Ishikawa (cell line): Measurements from ENCODE around the gene AKAP10.

Experiments used
- CEBPB ChIP-seq: IDR thresholded peaks from 2 replicates; pipeline ENCODE4 v1.6.1; 2012
- CREB1 ChIP-seq: IDR thresholded peaks from 2 replicates; pipeline ENCODE4 v1.6.1; 2012; ENCODE audit warnings: low read depth
- EGR1 ChIP-seq: IDR thresholded peaks from 2 replicates; pipeline ENCODE4 v1.6.1; 2012
- EP300 ChIP-seq: IDR thresholded peaks from 2 replicates; pipeline ENCODE4 v1.6.1; 2012; ENCODE audit warnings: borderline replicate concordance
- FOXM1 ChIP-seq: IDR thresholded peaks from 2 replicates; pipeline ENCODE4 v1.6.1; 2012; ENCODE audit warnings: low read depth, borderline replicate concordance
- NFIC ChIP-seq: IDR thresholded peaks from 2 replicates; pipeline ENCODE4 v1.6.1; 2012
- RAD21 ChIP-seq: IDR thresholded peaks from 2 replicates; pipeline ENCODE4 v1.6.1; 2012; ENCODE audit warnings: low read depth
- REST ChIP-seq: IDR thresholded peaks from 2 replicates; pipeline ENCODE4 v1.6.1; 2012; ENCODE audit warnings: low read depth, mild to moderate bottlenecking
- TAF1 ChIP-seq: IDR thresholded peaks from 2 replicates; pipeline ENCODE4 v1.6.1; 2012; ENCODE audit warnings: low read depth, mild to moderate bottlenecking
- TCF12 ChIP-seq: IDR thresholded peaks from 2 replicates; pipeline ENCODE4 v1.6.1; 2012; ENCODE audit warnings: low read depth
- TEAD4 ChIP-seq: IDR thresholded peaks from 2 replicates; pipeline ENCODE4 v1.6.1; 2012
- YY1 ChIP-seq: IDR thresholded peaks from 2 replicates; pipeline ENCODE4 v1.6.1; 2012; ENCODE audit warnings: low read depth
- ZBTB7A ChIP-seq: IDR thresholded peaks from 2 replicates; pipeline ENCODE4 v1.6.1; 2012; ENCODE audit warnings: low read depth
- TF ChIP-seq, protein P1 (sequence below): IDR thresholded peaks from 2 replicates; pipeline ENCODE4 v1.6.1; 2012
- TF ChIP-seq, protein P2 (sequence below): IDR thresholded peaks from 2 replicates; pipeline ENCODE4 v1.6.1; 2012

Gene AKAP10

GRCh38 chr17:19873346-19873745 is 104.3 kb downstream of the AKAP10 start:
- TF ChIP-seq CEBPB (no peak), TCF12 (no peak)
- TF ChIP-seq, protein P1, sequence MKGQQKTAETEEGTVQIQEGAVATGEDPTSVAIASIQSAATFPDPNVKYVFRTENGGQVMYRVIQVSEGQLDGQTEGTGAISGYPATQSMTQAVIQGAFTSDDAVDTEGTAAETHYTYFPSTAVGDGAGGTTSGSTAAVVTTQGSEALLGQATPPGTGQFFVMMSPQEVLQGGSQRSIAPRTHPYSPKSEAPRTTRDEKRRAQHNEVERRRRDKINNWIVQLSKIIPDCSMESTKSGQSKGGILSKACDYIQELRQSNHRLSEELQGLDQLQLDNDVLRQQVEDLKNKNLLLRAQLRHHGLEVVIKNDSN, result no peak

DNA sequence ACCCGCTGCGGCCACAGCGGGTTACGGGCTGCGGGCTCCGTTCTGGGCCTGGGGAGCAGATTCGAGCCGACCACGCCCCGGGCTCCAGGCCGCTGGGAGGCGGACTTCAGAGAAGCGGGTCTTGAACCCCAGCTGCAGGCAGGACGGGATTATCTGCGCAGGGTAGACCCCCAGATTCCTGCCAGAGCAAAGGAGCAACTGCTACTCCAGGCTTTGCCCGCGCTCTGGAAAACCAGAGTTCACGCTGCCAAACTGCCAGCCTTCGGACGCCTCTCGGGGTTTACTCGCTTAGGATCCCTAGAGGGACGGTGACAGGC is 109.6 kb downstream of the AKAP10 start:
- TF ChIP-seq TEAD4 (no peak), TCF12 (no peak), EP300 (no peak), NFIC (no peak), CREB1 (no peak), EGR1 (no peak), FOXM1 (no peak), CEBPB (no peak), TAF1 (no peak), ZBTB7A (no peak), RAD21 (no peak), REST (no peak), YY1 (no peak)
- TF ChIP-seq, protein P1, result no peak
- TF ChIP-seq, protein P2, sequence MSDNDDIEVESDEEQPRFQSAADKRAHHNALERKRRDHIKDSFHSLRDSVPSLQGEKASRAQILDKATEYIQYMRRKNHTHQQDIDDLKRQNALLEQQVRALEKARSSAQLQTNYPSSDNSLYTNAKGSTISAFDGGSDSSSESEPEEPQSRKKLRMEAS, result no peak

DNA sequence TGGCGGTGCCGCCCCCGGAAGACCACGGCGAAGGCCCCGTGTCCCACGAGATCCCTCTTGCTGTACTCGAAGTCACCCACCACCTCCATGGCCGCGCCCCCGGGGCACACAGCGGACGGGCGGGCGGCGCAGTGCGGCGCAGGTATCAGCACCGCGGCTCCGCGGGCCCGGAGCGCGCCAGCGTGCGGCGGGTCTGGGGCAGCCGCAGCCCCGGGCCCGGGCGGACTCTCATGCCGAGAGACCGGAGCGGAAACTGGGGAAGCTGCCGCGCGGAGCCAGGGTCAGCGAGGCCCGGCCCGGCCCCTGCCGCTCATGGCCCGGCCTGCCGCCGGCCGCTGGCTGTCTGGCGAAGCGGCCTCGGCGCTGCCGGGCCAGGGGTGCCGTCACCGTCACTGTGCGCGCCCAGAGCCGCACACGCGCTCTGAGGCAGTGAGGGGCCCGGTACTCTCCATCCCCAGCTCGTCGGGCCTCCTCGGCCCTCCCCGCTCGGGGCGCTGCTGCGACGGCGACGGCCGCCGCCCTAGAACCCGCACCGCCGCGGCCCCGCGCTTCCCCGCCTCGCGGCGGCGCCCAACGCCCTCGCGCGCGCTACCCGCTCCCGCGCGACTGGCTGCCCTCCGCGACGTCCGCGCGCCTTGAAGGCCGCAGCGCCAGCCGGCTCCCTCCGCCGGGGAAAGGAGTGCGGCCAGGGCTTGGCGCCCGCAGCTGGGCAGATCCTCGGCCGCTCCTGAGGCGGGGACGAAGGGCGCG is 110.1 kb downstream of the AKAP10 start, which contains the start of gene ULK2:
Gene ULK2 (minus strand): TSS at position 608 of the 750 bp plus-strand sequence. CDS start 519 bp downstream, at position 89.
- TF ChIP-seq, protein P2, result peak; percentile 92
- no peak for TF ChIP-seq CEBPB
- peak; percentile 47; the same call in 1 of the 2 replicates for TF ChIP-seq YY1
- TF ChIP-seq TAF1, result peak; percentile 77
- TF ChIP-seq, protein P1, result no peak
- peak; percentile 50; the same call in 1 of the 2 replicates for TF ChIP-seq EP300
- TF ChIP-seq CREB1, result no peak
- TF ChIP-seq TEAD4, result peak; percentile 38; the same call in 1 of the 2 replicates
- TF ChIP-seq NFIC, result peak; percentile 28; the same call in 1 of the 2 replicates

- TF ChIP-seq CEBPB, result no peak
- TF ChIP-seq ZBTB7A, result peak; percentile 81; the same call in 1 of the 2 replicates
- TF ChIP-seq NFIC, result no peak
- TF ChIP-seq EGR1, result no peak
Measured at GRCh38 chr17:19867079-19867328, 110.6 kb downstream of the AKAP10 start.

DNA sequence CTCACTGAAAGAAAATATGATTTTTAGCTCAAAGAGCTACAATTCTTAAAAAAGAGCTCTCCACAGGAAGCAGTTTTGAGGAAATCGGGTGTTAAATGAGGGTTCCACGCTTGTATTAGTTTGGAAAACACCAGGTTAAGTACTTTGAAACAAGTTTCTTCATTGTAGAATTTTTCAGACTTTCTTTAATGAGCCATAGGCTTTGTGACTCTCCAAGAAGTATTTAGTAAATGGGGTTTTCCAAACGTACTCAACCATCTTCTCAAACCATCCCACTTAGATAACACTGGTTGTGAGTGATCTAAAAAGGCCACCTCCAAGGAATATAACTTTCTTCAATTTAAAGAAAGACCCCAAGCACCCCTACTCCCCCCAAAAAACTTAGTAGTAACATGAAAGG is 112.6 kb downstream of the AKAP10 start:
- no peak for TF ChIP-seq TCF12
- TF ChIP-seq CEBPB, result no peak
- TF ChIP-seq RAD21, result no peak
- no peak for TF ChIP-seq EGR1
- no peak for TF ChIP-seq ZBTB7A
- TF ChIP-seq YY1, result no peak
- no peak for TF ChIP-seq TAF1
- no peak for TF ChIP-seq FOXM1

DNA sequence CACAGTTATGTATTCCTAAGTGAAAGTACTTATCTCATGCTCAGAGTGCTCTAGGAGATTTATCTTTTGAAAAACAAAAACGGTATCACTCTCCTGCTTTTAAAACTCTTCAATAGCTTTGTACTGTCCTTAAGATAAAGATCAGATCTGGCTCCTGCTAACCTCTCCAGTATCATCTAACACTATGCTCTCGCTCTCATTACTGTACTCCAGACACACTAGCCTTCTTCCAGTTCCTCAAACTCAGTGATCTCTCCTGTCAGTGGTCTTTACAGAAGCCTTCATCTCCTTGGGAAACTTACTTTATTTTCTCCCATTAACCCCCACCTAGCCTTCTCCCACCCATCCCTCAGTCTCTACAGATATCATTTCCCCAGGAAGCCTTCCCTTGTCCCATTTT is 120.0 kb downstream of the AKAP10 start:
- TF ChIP-seq CEBPB (no peak), ZBTB7A (no peak), TAF1 (no peak), RAD21 (no peak), TEAD4 (no peak), YY1 (no peak), CREB1 (no peak), REST (no peak), NFIC (no peak), TCF12 (no peak), EGR1 (no peak), FOXM1 (no peak), EP300 (no peak)
- TF ChIP-seq, protein P2, result no peak
- TF ChIP-seq, protein P1, result no peak
